ENCODE results near the gene SLC7A7.
"Not testable (repeated sequence)": the region's sequence is repeated elsewhere in the genome, so short reads cannot be mapped to it uniquely, and the experiment has no call there.

SLC7A7 gene

DNA sequence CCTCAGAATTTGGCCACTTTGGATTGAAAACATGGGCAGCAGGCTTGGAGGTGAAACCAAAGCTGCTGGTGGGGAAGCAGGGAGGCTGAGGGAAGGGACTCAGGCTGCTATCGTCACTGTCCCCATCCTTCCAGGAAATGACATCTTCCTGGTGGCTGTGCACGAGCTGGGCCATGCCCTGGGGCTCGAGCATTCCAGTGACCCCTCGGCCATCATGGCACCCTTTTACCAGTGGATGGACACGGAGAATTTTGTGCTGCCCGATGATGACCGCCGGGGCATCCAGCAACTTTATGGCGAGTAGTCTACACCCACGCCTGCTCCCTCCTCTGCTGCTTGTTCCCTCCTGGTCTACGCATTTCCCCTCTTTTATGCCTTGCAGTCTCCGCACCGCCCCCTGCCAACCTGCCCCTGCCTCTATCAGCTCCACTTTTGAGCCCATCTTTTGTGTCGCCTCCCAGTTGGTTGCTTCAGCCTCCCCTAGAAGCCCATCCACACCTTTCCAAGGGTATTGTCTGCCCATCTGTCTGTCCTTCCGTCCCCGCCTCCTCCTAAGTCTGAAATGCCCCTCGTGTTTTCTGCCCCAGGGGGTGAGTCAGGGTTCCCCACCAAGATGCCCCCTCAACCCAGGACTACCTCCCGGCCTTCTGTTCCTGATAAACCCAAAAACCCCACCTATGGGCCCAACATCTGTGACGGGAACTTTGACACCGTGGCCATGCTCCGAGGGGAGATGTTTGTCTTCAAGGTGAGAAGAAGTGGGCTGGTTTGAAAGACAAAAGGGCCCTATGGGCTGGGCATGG lies 28.1 kb upstream of the SLC7A7 start:
- no peak for DNase-seq

DNA sequence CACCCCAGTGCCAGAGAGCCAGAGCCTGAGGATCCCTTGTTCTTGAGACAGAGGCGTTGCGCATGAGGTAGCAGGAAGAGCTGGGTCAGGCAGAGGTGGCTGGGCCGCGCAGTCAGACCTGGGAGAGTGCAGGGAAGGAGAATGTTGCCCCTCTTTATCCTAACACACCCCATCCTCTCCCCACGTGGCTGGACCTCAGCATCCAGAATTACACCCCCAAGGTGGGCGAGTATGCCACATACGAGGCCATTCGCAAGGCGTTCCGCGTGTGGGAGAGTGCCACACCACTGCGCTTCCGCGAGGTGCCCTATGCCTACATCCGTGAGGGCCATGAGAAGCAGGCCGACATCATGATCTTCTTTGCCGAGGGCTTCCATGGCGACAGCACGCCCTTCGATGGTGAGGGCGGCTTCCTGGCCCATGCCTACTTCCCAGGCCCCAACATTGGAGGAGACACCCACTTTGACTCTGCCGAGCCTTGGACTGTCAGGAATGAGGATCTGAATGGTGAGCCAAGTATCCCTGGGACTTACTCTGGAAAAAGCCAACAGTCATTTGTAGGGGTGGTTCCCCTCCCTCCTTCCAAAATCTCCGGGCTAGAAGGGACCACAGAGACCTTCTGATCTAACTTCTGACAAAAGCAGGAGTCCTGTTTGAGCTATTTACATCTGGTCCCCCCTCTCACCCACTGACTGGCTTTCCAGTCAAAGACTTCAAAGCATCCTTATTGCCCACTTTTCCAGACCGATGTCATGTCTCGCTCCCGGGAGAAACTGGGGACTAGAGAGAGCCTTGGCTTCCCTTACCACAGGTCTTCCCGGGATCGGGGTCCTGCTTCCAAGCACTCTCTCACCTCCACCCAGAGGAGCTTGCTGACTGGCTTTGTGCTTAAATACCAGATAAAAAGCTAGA lies 27.2 kb upstream of the SLC7A7 start:
- no peak for DNase-seq

DNA sequence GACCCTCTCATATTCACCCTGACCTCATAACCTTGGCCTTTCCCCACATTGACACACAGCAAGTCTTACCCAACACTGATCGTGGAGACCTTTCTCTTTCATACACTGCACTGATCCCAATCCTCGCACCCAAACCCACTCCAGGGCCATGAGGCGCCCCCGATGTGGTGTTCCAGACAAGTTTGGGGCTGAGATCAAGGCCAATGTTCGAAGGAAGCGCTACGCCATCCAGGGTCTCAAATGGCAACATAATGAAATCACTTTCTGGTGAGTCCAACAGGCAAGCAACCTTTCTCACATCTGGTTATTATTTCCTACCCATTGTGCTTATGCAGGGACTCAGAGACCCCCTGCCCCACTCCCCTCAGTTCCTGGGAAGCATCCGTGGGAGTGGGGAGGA lies 26.5 kb upstream of the SLC7A7 start:
- no peak for DNase-seq

DNA sequence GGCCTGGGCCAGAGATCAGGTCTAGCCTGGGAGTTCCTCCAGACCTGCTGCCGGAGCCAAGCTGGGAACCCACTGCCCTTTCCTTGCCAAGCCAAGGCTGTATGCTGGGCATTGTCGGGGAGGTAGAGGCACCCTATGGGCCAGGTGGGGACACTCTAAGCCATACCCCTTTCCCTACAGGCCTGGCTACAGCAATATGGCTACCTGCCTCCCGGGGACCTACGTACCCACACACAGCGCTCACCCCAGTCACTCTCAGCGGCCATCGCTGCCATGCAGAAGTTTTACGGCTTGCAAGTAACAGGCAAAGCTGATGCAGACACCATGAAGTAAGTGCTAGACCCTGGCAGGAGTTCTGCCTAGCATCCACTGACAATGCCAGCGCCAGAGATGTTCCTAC lies 26.1 kb upstream of the SLC7A7 start:
- no peak for DNase-seq

DNA sequence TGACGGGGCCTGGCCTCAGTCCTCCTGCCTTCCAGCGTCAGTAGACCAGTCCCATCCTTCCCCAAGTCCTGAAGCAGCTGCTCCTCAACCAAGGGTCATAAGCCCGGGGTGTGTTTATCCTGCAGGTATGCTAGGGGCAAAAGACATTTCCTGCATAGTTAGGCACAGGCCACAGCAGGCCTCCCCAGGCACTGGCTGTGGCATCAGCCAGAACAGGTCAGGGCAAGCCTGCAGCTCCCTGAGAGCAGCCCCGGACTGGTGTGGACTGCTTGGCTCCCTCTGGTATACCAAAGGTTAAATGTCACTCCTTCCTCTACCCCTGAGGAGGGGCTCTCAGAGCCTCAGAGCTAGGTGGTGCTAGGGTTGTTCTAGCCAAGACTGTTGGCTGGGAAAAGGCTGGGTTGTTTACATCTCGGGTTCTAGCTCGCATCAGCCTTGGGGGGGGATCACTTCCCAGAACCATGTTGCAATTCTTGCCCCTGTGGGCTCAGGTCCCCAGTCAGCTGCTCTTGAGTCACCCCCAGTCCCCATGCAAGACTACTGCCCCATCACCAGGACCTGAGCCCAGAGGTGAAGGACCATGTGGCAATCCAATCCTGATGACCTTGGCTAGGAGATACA lies 24.0 kb upstream of the SLC7A7 start:
- no peak for DNase-seq

DNA sequence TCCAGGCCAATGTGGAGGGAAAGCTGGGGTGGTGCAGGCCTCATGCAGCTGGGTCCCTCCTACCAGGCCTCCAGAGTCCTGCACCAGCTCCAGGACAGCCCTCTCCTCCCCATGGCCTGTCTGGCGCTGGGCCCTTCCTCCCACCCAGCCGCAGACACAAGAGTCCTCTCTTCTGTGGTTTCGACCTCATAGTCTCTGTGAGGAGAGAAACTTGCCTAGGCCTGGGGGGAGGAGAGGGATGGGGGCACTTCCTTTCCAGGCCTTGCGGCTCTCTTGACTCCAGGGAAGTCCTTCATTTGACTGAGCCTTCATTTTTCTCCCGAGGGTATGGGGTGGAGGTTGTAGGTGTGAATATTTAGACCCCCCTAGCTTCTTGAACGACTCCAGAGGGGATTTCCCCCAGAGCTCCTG lies 23.4 kb upstream of the SLC7A7 start:
- no peak for DNase-seq

DNA sequence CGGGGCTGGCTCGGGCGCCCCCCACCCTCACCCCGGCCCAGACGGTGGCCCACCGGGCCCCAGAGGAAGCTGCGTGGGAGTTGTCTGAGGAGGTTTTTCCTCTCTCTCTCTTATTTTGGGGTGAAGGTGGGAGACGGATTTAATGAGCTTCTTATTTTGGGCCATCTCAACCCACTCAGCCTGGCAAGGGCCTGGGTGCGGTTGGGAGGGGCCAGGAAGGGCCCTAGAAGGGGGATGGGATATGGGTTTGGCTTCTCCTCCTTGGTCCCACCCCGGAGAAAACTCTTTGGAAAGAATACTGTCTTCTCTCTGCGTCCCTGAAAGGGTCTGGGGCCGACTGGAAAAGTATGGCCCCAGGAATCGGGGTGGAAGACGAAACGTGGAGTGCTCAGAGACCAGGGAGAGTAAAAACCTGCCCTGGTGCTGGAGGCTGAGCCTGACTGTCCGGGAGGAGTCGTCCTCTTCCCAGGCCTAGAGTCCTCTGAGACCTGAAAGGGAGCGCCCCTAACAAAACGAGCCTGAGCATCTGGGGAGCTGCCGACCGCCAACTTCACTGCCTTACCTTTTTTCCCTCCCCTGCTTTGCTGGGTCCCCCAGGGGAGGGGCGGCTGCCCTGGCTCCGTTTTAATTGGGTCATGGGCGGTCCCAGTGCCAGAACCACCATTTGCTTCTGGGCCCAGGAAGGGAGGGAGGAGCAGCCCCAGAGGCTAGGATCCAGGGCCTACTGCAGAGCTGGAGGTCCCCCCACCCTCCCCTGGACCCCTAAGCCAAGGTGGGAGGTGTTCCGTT lies 22.7 kb upstream of the SLC7A7 start:
- DNase-seq = no peak

DNA sequence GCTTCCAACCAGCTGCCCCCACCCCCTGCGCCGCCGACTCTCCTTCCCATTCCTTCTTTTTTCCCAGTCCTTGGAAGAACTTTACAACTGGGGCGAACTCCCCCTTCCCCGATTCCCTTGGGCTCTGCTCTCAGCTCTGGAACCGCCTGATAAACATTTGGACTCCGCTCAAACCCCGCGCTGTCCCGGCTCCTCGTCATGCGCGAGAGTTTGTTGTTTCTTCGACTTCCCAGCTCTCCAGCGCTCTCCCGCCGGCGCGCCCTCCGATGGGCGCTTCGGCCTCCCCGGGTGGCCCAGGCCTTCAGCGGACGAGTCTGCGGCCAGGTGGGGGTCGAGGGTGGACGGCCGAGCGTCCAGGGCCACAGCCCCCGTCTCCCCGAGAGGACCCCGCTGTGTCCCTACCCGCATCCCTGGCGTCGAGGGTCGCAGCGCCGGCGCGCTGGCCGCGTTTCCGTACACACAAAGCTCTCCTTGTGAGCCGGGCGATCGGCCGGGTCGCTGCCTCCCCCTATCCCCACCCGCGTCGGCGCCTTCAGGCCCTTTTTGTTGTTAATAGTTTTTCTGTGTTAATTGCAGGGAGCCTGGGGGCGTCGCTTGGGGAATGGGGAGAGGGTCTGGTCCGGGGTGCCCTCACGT lies 22.0 kb upstream of the SLC7A7 start:
- DNase-seq = peak; percentile 34 to 38

DNA sequence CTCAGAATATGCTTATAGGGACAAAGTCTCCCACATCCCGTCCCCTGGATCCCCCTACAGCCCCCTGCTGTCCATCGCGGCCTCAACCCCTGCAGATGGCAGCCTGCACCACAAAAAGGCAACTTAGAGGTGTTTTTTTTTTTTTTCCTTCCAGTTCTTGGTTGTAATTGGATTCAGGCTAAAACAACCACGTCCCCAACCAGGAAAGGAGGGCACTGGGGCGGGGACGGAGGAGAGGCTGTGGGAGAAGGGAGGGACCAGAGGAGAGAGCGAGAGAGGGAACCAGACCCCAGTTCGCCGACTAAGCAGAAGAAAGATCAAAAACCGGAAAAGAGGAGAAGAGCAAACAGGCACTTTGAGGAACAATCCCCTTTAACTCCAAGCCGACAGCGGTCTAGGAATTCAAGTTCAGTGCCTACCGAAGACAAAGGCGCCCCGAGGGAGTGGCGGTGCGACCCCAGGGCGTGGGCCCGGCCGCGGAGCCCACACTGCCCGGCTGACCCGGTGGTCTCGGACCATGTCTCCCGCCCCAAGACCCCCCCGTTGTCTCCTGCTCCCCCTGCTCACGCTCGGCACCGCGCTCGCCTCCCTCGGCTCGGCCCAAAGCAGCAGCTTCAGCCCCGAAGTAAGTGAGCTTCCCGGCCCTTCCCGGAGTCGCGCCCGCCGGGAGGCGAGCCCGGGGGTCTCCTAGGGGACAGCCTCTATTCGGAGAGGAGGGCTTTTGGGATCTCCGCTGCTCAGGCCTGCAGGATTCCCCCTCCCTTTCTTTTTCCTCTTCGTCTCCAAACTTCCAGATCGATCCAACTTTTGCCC lies 21.3 kb upstream of the SLC7A7 start, which contains the start of gene MMP14:
Gene MMP14 (plus strand): TSS at position 285 of the 813 bp plus-strand sequence. CDS start 233 bp downstream, at position 518.
- no peak for DNase-seq

DNA sequence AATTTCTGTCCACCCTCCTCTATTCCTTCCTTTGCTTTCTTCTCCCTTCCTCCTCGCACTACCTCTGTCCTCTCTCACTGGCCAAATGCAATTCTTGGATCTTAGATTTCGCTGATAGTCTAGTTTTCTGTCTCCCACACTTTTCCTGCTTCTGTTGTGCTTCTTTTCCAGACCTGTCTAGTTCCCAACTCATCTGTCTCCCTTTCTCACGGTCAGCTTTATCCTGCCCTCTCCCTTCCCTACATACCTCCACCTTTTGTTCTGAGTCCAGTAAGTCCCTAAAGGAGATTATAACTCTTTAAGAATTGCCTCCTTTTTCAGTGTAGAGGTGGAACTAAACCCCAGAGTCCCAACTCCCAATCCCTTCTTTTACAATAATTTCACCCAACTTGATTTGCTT lies 20.3 kb upstream of the SLC7A7 start:
- no peak for DNase-seq

DNA sequence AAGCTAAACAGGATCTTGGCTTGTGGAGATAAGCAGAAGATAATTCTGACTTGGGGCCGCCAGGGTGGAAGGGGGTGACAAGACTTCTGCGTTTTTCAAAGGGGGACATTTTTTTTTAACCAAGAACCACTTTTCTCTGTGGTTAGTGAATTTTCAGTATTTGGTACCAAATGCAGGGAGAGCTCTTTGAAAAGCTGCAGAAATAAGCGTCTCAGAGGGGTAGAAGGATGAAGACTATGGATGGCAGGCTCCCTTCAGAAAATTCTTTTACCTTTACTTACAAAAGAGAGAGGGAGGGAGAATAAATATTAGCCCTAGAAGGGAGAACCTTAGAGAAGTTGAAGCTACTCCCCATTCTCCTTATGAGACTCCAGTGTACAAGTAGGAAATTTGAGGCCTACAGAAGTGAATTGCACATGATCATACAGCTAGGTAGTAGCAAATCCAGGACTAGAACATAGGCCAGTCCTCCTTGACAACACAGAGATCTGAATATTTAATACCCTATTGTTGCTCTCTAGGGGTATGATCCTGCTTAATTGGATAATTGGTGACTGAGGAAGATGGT lies 15.3 kb upstream of the SLC7A7 start:
- DNase-seq = no peak

DNA sequence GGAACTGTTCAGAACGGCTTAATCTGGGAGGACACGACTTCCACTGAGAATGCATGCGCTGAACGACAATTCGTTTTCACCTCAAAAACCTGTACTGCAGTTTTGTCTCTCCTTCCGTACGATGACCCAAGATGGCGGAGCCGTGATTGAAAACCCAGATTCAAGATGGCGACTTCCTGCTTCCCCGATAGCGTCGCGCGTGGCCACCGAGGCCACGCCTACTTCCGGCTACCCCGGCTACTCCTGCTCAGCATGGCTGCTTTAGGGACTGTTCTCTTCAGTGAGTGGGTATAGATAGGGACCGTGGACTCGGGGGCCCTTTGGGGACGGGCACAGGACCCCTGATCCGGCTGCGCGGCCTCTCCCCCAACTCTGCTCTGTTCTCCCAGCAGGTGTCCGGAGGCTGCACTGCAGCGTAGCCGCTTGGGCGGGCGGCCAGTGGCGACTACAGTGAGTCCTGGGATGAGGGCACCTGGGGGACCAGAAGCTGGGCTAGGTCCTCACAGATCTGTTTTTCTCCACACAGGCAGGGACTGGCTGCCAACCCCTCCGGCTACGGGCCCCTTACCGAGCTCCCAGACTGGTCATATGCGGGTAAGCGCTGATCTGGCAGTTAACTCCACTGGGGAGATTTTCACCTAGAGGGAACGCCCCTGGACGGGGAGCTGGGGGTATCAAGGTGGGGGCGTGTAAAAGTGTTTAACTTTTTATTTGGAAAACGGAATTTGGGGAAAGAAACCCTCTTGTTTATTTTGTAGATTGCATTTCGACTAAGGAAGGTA lies 14.6 kb upstream of the SLC7A7 start, which contains the start of gene MRPL52:
Gene MRPL52 (plus strand): TSS at position 227 of the 782 bp plus-strand sequence. CDS start 26 bp downstream, at position 253.
- DNase-seq = peak; percentile 91 to 92

DNA sequence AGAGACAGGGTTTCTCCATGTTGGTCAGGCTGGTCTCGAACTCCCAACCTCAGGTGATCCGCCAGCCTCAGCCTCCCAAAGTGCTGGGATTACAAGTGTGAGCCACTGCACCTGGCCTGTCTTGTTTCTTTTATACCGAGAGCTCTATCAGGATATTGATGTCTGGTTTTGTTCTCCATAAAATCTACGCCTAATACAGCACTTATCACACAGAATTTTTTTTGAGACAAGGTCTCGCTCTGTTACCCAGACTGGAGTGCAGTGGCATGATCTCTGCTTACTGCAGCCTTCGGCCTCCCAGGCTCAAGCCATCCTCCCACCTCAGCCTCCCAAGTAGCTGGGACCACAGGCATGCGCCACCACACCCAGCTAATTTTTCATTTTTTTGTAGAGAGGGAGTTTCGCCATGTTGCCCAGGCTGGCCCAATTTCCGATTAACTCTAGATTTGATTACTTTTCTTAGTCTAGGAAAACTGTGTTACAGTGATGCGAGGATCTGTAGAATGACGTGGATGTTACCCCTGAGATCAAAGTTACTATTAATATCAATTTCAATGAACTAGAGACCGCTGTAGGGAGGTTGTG lies 13.9 kb upstream of the SLC7A7 start:
- not testable (repeated sequence) for DNase-seq

DNA sequence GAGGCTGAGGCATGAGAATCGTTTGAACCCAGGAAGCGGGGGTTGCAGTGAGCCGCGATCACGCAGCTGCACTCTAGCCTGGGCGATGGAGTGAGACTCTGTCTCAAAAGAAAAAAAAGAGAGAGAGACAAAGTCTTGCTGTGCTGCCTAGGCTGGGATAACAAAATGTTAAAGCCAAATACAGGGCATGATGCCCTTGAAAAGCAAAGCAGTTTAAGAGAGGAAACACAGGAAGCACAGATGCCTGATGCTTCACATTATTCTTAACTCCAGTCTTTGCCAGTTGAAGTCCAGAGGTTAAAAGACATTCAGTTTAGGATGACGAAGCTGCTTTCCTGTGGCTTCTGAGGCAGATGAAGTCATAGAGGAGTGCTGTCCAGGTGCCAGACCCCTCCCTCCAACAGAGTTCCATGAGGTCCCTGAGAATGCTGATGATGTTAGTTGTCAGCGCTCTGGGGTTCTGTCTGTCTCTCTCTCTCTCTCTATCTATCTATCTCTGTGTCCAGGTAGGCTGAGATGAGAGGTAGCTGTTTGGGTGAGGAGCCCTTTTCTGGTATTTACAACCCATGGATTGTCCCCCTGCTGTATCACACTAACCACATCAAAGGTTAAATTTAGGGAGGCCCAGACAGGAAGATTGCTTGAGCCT lies 9.6 kb upstream of the SLC7A7 start:
- DNase-seq = no peak

DNA sequence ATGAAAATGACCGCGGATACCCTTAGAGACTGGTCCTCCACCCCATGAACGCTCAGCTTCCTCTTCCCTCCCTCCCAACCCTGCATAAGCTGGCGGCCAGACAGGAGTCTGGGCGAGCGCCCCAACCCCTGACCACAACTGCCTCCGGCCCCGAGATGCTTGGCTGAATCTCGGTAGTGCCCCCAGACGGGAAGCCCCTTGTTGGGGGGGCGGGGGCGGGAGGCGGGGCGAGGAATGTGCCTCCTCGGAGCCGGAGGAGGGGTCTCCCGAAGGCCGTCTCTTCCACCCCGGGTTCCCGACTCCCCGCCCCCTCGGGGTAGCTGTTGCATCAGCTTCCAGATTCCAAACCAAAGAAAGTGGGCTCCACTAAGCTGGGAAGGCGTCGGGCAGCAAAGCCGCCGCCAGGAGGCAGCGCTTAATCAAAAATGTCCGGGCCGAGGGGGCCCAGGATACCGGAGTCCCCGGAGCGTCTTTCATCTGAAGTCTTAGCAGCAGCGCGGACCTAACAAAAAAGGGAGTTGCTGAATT lies 7.4 kb upstream of the SLC7A7 start:
- DNase-seq = peak; percentile 73 to 75

DNA sequence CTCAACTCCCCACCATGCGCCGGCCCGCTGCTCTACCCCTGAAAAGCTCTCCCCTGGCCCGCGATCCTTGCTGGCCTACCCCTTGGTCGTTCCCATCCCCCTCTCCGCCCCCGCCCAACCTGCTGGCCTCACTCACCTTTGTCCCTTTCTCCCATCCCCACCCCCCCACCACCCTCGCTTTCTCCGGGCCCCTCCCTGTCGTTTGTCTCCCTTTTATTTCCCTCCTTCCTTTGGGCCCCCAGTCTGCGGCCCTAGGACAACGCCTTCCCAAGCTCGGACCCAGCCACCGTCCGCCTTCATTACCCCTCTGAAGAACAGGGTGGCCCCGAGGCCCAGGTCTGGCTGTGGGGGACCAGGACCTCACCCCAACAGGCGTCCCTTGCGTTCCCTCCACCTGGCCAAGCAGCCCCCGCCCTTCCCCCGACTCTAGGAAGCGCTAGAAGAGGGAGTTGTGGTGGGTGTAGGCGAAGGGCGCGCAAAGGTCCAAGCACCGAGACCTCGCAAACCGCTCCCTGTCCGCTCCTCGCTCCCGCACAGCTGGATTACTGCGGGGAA lies 6.9 kb upstream of the SLC7A7 start:
- no peak for DNase-seq

DNA sequence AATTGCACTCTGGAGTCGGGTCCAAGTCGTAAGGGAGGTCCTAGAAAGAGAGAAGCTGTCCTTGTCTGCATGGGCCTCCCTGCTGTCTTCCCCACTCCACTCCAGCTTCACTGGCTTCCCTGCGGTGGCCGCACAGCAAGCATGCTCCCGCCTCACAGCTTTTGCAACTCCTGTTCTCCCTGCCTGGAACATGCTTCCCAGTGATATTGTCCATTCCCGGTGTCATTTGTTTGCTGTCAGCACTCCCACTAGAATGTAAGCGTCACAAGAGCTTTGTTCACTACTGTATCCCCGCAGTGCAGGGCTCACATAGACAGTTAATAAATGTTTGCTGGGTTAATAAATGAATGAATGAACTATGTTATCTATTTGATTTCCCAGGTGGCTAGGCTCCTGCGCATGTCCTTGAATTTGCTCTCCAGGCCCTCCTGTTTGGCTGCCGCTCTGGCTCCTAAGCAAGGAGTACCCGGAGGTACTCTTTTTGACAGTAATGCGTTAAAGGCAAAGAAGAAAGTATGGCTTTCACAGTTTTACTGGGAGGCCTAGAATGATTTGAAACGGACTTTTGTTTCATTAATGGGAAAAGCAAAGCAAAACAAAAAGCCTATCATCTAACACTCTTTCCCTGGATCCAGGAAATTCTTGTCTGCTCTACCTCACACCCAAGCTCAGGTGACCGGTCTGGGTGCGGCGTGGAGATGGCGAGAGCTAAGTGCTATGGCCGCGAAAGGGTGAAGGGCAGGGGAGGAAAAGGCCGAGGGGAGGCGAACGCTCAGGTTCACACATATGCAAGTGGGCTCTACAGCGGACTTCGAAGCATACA lies 6.2 kb upstream of the SLC7A7 start:
- DNase-seq = no peak
